ENCODE measurements around the gene SERTAD4.
"Not testable (repeated sequence)": the region's sequence is repeated elsewhere in the genome, so short reads cannot be mapped to it uniquely, and the experiment has no call there.

SERTAD4 gene

DNA sequence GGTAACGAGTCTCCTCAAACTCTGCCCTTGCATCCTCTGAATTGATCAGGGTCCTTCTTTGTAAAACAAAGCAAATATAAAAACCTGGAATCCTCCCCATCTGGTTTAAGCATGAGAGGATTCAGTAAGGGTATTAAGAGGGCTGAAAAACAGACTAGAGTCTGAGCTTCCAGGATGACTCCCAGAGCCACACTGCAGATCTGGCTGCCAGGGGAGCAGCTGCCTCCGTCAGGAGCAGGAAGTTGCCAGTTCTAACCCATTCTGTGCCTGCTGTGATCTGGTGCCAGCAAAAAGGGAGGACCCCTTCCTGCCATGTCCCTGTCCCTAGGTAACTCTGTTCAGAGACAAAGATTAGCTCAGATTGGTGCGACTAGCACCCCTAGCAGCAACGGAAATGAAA lies 27.5 kb downstream of the SERTAD4 start:
- DNase-seq (no peak), ATAC-seq (no peak)

DNA sequence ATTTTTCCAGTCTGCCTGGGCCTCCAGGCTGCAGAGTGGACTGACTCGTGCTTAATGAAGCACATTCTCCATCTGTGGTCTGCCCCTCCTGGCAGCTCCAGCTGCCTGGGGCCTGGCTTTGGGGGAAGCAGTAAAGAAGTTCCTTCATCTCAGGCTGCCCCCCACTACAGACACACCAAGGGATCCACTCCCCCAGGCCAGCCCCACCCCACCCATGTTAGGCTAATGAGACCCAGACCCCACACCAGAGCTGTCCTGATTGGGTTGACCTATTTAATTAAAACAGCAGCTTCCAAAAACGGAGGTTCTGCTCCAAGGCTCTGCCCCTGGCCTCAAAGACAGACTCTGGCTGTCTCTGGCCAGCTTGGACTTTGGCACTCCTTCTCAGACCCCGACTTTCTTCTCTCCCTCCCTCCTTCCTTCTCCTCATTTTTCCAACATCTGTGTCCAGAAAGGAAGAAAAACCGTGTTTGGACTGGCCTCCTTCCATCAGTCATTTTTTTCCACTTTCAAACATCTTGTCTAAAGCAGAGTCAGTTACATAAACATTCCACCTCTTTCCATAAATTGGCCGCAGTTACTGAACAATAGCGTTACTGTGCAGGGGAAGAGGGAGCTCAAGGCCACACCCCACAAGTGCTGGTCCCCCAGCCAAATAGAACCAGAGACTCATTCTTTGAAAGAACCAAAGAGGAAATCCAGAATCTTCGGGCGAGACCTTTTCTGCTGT lies 29.7 kb downstream of the SERTAD4 start:
- DNase-seq (no peak), ATAC-seq (no peak)

DNA sequence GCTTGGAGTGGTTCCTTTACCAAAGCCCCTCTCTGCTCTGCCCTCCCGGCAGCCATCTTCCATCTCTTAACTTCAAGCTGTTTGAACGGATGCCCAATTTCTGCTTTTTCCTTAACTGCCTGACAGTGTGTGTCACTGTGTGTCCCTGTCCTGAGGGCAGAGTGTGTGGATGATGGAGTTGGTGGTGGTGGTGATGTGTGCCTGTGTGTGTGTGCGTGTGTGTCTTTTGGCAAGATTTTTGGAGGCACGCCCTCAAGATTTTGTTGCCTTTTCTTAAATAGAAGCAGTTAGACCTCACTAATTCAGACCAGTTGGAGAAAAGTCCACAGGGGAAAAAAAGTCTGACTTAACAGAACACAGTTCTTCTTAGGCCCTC lies 30.3 kb downstream of the SERTAD4 start:
- no peak for ATAC-seq
- DNase-seq = no peak

DNA sequence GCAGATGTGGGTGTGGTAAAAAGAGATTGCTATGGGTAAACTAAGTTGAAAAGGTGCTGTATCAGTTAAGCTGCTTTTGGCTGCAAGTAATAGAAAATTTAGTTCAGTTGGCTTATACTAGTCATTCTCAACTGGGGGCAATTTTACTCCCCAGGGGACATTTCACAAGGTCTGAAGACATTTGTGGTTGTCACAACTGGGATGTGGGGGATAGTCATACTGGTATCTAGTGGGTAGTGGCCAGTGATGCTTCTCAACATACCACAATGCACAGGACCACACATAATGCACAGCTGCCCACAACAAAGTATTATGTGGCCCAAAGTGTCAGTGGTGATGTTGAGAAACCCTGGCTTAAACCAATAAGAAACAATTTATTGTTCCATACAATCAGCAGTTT lies 31.4 kb downstream of the SERTAD4 start:
- ATAC-seq (no peak), DNase-seq (no peak)

DNA sequence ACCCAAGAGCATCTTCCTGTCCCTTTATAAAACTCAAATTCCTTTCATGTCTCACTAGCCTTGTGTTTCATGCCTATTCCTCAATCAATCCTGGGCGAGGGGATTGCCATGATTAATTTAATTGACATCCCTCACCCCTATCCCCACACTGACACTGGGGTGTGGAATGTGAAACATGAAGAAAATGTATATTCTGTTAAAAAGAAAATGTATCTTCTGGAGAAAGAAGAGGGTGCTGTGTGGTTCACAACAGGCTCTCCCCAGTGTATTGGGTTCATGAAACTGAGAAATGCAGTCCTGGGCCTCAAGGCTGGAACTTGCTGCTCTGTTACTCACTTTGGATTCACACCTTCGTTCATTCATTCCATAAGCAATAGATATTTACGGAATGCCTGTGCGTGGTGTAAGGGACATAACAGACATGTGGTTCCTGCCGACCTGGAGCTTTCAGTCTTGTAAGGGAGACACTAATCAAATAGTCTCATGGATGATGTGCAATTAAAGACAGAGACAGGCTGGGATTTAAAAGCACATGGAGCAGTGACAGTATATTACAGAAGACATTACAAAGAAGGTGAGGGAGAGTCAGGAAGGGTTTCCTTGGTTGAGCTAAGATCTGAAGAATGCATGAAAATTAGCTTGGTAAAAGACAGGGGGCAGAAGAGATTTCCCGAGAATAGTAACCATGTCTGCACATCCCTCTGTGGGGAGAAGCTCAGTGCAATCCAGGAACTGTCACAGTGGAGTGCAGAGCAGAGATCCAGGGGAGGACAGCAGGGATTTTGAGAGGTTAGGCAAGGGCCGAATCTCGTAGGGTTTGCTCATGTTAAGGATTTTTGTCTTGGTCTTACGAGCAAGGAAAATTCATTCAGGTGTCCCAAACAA lies 32.1 kb downstream of the SERTAD4 start:
- no peak for ATAC-seq
- DNase-seq = no peak

DNA sequence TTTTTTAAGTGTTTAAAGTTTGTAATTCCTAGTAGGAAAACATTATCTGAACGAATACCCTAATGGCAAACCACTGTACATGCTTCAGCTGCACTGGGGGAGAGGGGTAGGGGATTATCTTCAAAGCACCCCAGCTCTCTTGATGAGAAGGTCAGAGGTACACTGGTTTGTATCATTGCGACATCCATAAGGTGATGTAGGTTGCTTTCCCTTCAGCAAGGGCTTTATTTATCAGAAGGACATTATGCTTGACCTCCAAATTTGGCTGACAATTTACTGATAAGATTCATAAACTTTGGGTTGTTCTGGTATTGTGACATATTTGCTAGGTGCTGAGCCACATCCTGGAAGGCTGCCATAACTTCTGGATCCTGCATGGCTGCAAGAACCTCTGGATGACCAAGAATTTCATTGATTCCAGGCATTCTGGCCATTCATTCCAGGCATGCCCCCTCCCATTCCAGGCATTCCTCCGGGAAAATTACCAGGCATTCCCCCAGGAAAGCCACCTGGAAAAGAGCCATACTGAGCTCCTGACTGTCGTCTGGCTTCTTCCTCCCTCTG lies 32.9 kb downstream of the SERTAD4 start:
- not testable (repeated sequence) for DNase-seq, ATAC-seq

DNA sequence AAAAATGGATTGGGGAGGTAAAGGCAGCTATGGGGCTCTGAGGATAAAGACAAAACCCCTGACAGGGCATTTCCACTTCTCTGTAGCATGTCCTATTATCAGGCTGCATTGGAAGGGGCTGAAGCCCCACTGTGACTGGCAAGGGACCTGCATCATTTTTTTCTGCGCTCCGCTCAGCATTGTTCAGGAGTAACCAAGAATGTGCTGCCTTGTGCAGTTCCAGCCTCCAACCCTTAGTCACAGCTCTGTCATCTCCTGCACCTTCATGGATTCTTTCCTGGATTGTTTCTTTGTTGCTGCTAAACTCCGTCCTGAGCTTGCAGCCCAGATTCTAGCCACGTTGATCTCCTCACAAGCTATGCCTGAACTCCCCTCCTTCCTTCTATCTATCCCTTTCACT lies 37.4 kb downstream of the SERTAD4 start:
- DNase-seq (no peak), ATAC-seq (no peak)

DNA sequence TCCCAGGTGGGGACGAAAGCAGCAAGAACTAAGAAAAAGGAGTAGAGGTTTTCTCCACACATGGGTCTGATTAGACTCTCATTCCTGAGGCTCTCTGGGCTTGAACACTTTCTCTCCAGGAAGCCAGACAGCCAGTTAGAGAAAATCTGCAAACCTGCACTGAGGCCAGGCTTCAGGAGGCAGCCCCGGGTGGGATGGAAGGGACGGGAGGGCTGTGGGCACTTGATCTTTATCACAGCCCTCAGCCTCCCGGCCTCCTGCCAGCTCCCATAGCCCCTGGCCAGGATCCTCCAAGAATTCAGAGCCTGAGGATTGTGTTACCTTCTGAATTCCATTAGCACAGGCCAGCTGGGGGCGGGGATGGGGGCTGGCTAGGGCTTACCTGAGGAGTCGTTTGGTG lies 40.1 kb downstream of the SERTAD4 start:
- no peak for ATAC-seq
- no peak for DNase-seq

DNA sequence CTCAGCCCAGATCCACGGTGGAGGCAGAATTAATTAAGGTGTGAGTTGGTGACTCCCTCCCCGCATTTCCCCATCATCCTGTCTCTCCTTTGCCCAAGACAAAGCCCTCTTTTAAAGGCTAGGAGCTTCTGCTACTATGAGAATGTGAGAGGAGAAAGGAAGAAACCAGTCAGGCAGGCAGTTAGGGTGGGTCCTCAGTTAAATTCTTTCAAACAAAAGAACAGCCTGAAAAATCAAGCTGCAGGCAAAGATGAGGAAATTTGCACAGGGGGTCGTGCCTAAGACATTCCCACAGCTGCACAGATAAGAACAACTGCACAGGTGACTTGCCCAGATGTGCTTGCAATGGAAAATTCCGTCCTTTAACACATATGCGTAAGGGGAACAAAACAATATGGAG lies 47.6 kb downstream of the SERTAD4 start:
- ATAC-seq = no peak
- DNase-seq = no peak

DNA sequence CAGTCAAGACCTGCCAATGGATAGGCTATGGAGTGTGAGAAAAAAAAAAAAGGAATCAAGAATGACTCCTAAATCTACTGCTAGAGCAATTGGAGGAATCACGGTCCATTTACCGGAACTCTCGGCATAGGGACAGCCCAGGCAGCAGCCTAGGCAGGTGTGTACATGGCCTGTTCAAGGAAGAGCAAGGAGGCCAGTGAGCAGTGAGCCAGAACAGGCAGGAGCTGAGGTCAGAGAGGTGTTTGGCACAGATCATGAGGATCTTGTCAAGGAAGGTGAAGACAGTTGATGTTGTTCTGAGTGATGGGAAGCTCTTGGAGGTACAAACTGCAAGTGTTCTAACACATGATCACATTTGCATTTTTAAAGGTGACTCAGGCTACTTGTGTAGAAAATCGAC lies 55.5 kb downstream of the SERTAD4 start:
- DNase-seq = no peak
- ATAC-seq = no peak

DNA sequence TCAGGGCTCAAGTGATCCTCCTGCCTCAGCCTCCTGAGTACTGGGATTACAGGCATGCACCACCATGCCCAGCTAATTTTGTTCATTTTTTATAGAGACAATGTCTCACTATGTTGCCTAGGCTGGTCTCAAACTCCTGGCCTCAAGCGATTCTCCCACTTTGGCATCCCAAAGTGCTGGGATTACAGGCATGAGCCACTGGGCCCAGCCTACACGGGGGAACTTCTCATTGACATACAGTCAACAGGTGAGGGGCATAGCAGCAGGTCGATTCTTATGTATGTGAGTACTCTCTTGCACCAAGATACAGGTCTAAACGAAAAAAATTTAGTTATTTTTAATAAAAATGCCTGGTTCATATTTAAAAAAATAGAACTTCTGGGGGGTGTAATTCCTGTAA lies 56.7 kb downstream of the SERTAD4 start:
- no peak for ATAC-seq
- no peak for DNase-seq

DNA sequence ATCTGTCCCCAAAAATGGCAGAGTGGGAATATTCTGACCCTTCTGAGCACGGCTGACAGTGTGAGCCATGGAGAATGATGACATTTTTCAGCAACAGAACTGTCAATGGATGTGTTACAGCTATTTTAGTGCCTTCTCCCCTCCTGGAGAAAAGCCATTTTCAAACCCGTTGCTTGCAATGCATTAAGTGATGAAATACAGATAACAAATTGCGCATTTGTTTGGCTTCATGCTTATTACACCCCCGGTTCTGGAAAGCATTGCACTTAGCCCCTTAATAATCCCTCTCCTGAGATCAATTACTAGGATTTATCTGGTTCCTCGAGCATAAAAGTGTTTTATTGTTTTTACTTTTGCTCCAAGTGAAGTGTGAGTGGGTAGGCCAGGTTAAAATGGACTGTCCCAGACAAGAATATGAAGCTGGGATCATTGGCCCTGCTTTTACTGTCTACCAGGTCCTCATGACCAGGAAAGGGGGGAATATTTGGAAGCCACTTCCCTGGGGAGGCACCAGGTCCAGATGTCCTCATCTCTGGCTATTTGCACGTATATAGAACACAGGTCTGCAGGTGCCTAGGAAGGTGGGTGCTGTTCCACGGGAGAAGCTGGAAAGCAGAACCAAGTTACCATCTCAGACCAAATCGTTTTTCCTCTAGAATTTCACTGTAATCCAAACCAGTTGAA lies 58.6 kb downstream of the SERTAD4 start:
- ATAC-seq = no peak

DNA sequence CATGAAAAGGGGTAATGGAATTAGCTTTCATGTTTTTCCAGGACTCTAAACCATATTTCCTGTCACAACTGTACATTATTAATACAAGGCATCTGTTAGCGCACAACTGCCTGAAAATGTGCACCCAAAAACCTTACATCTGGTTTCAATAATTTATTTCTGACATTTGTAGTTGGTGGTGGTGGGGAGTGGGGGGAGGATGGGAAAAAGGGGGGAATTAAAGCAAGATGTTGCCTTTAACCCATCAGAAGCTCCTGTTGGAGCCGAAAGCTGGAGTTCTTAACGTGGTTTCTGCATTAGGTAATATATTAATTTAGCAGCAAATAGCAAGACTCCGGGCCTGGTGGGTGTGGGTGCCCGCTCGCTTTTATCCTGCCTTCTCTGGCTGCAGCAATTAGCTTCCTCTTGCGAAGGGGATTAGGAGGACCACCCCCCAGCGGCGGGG lies 59.2 kb downstream of the SERTAD4 start:
- no peak for DNase-seq

More for the DNA sequence above, 58.6 kb downstream of the SERTAD4 start:
- DNase-seq = no peak

DNA sequence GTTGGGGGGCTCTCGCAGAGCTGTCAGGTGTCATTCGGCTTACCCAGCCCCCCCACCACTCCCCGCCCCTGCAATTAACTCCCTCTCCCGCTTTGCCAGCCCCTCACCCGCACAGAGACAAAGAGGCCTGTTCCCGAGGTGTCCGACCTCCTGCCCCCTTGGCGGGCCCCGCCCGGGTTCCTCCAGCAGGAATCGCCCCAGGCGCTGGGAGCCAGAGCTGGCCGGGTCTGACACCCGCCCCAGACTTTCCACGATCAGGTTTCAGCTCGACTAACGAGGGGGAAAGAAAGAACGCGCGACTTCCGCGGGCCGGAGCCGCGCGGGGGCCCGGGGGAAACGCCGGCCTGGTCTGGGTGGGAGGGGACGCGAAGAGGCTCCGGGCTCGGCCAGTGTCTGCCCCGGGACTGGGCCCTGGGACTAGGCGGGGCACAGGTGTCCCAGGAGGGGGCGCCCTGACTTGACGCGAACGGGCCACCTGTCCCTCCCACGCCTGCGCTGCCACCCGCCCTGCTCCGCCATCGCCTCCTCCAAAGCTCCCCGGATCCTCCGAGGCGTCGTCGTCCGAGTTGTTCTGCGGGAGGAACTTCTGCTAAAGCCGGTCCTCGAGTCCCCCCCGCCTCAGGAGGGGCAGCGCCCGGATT lies 59.8 kb downstream of the SERTAD4 start:
- peak; percentile 58 for DNase-seq

More for the DNA sequence above, 59.2 kb downstream of the SERTAD4 start:
- ATAC-seq = no peak

DNA sequence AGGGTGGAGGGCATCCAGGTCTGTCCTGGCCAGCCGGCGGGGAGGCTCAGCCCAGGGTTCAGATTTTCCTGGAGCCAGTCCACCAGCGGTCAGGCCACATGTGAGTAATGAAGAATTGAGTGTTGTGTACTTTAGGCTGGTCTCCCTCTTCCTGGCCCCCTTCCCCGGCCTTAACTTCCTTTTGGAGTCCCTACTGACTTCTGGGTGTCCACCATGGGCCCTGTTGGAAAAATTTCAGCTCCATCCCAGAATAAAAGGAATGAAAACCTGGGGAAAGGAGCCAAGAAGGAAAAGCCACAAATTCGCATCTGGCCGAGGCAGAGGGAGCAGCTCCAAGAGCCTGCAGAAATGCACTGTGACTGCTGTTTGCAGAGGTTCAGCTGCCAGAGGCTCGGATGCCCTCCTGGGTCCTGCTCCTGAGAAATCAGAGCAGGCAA lies 60.6 kb downstream of the SERTAD4 start:
- no peak for DNase-seq

More for the DNA sequence above, 59.8 kb downstream of the SERTAD4 start:
- peak; percentile 70 for ATAC-seq

DNA sequence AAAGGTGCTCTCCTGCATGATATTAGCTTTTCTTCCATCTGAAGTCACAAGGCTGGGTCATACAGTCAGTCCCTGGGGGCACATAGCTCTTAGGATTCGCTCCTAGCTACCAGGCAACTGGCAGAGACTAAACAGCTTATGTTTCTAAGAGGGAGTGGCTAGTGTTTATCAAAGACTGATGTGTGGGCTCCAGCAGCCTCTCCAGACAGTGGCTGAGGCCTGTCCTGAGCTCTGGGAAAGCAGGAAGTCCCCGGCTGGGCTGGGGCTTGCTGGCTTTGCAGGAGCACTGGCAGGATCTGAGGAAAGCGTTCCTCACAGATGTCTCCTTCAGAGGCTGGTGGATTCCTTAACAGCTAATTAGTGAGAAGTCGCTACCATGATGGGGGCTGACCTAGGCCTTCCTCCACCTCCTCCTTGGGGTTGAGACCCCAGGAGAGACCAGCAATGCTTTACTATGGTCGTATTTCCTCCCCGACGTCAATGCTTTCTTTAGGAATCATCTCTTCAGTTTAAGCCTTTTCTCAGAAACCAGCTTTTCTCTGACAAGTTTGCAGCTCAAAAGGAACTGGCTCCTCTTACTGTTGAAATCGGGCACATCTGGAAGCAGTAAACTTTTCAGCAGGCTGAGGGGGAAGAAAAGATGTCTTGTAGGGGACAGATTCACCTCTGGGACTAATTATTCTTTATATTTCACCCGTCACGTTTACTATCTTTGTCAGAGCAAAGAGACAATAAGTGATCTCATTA lies 62.6 kb downstream of the SERTAD4 start:
- ATAC-seq = no peak
- no peak for DNase-seq

More for the DNA sequence above, 60.6 kb downstream of the SERTAD4 start:
- ATAC-seq = no peak

All from stimulated activated naive CD8-positive, alpha-beta T cell treated with anti-CD3 and anti-CD28 coated beads, Interleukin-15, Interleukin-2, amounts not matched to agents 100 U/mL and 50 U/mL, for 24 hours (primary cell).